ENCODE data around the gene CIAO3.
"Not testable (repeated sequence)": the region's sequence is repeated elsewhere in the genome, so short reads cannot be mapped to it uniquely, and the experiment has no call there.

The CIAO3 gene

DNA sequence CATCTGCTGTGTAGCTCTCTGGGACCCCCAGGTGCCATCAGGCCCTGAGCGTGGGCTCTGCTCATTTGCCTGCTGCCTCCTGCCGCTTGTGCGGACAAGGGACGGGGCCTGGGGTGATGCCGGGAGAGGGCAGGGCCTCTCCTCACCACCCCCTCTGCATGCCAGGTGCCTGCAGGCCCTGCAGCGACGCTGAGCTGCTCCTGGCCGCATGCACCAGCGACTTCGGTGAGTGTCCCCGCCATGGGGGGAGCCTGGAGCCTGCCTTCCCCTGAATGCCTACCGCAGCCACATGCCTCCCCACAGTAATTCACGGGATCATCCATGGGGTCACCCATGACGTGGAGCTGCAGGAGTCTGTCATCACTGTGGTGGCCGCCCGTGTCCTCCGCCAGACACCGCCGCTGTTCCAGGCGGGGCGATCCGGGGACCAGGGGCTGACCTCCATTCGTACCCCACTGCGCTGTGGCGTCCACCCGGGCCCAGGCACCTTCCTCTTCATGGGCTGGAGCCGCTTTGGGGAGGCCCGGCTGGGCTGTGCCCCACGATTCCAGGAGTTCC, 23.9 kb downstream of the CIAO3 start:
- TF ChIP-seq, protein P1, sequence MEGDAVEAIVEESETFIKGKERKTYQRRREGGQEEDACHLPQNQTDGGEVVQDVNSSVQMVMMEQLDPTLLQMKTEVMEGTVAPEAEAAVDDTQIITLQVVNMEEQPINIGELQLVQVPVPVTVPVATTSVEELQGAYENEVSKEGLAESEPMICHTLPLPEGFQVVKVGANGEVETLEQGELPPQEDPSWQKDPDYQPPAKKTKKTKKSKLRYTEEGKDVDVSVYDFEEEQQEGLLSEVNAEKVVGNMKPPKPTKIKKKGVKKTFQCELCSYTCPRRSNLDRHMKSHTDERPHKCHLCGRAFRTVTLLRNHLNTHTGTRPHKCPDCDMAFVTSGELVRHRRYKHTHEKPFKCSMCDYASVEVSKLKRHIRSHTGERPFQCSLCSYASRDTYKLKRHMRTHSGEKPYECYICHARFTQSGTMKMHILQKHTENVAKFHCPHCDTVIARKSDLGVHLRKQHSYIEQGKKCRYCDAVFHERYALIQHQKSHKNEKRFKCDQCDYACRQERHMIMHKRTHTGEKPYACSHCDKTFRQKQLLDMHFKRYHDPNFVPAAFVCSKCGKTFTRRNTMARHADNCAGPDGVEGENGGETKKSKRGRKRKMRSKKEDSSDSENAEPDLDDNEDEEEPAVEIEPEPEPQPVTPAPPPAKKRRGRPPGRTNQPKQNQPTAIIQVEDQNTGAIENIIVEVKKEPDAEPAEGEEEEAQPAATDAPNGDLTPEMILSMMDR (IDR thresholded peaks at IDR 0.05; ENCODE audit: insufficient read depth, low read depth, low read length, missing control alignments) = no peak
- no peak for DNase-seq (ENCODE audit: low read depth)
- H3K4me3 ChIP-seq (ENCODE audit: low read depth, low read length) = no peak overlapping the region

- TF ChIP-seq, protein P1 (IDR thresholded peaks at IDR 0.05; ENCODE audit: insufficient read depth, low read depth, low read length, missing control alignments) = no peak
- no peak overlapping the region for H3K4me3 ChIP-seq (ENCODE audit: low read depth, low read length)
- DNase-seq (ENCODE audit: low read depth) = no peak
Observed at GRCh38 chr16:716200-716568, 24.6 kb downstream of the CIAO3 start.

DNA sequence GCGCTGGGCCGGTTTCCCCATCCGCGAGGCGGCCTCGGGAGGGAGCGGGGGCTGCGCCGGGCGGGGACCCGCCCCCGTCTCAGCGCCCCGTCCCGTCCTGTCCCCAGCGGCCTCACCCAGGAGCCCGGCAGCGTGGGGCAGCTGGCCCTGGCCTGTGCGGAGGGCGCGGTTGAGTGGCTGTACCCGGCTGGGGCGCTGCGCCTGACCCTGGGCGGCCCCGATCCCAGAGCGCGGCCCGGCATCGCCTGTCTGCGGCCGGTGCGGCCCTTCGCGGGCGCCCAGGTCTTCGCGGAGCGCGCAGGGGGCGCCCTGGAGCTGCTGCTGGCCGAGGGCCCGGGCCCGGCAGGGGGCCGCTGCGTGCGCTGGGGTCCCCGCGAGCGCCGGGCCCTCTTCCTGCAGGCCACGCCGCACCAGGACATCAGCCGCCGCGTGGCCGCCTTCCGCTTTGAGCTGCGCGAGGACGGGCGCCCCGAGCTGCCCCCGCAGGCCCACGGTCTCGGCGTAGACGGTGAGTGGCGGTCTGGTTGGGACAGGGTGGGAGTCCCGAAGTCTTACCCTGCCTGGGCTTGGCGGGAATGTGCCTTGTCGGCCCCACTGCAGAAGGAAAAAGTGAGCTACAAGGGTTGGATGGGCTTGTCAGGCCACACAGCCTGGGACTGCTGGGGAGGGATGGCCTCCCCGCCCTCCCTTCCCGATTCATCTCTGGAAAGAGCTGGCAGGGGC, 25.2 kb downstream of the CIAO3 start:
- TF ChIP-seq, protein P1 (IDR thresholded peaks at IDR 0.05; ENCODE audit: insufficient read depth, low read depth, low read length, missing control alignments) = peak; percentile 9
- peak overlapping the region; percentile 34 for H3K4me3 ChIP-seq (ENCODE audit: low read depth, low read length)
- no peak for DNase-seq (ENCODE audit: low read depth)

DNA sequence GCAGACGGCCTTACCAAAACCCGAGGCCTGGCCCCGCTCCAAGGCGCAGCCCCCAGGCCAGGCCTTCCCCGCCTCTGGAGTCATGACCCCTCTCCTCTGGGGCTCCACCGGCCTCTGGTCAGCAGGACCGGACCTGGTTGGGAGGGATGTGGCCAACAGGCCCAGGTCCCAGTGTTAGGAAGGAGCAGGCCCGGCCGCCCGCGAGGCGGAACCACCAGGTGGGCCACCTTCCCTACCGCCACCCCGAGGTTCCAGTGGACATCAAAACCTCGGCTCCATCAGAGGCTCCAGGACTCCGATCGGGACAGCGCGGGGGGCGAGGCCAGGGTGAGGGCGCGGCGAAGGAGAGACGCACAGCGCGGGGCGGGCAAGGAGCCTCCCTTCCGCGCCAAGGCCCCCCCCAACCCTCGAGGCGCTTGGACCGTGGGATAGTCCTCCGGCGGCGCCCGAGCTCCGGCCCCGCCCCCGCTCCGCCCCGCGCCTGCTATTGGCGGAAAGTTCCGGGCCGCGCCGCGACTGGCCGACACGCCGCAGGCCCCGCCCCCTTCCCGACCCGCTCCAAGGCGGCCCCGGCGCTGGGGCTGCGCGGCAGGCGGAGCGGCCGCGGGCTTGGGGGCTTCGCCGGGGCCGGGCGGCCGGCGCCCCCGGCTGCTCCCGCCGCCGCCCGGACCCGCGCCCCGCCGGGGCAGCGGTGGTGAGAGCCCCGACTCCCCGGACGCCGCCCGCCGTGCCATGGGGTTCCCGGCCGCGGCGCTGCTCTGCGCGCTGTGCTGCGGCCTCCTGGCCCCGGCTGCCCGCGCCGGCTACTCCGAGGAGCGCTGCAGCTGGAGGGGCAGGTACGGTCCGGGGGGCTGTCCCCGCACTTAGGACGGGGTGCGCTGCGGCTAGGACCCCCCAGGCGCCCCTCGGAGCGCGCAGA, 26.0 kb downstream of the CIAO3 start, which contains the start of gene METRN:
METRN (plus strand) TSS at position 561 of the 919 bp plus-strand sequence; CDS start at position 733, 172 bp downstream.
- peak within 1 kb of the TSS; percentile 34 for H3K4me3 ChIP-seq (ENCODE audit: low read depth, low read length)
- DNase-seq (ENCODE audit: low read depth) = peak; percentile 88
- TF ChIP-seq, protein P1 (IDR thresholded peaks at IDR 0.05; ENCODE audit: insufficient read depth, low read depth, low read length, missing control alignments) = no peak

- TF ChIP-seq, protein P1 (IDR thresholded peaks at IDR 0.05; ENCODE audit: insufficient read depth, low read depth, low read length, missing control alignments) = no peak
- H3K4me3 ChIP-seq (ENCODE audit: low read depth, low read length) = no peak overlapping the region
- DNase-seq (ENCODE audit: low read depth) = no peak
Observed at GRCh38 chr16:714079-714478, 26.7 kb downstream of the CIAO3 start.

- TF ChIP-seq, protein P1 (IDR thresholded peaks at IDR 0.05; ENCODE audit: insufficient read depth, low read depth, low read length, missing control alignments) = peak; percentile 13
- DNase-seq (ENCODE audit: low read depth) = peak; percentile 58
- not testable (repeated sequence) for H3K4me3 ChIP-seq (ENCODE audit: low read depth, low read length)
Observed at GRCh38 chr16:712740-713250, 28.0 kb downstream of the CIAO3 start.
